ENCODE data around the gene PNRC2.
"Not testable (repeated sequence)": the region's sequence is repeated elsewhere in the genome, so short reads cannot be mapped to it uniquely, and the experiment has no call there.

Gene PNRC2

DNA sequence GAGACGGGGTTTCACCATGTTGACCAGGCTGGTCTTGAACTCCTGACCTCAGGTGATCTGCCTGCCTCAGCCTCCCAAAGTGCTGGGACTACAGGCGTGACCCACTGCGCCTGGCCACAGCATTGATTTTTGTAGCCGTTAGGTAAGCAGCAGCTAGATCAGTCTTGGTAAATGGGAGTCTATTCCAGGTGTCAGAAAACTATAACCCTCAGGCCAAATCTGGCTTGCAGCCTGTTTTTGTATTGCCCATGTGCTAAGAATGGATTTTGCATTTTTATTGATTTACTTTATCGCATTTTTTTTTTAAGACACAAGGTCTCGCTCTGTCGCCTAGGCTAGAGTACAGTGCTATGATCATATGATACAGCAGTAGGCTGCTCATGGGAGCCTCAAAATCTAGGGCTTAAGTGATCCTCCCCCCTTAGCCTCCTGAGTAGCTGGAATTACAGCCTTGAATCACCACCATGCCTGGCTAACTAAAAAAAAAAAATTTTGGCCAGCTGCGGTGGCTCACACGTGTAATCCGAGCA lies 37.1 kb downstream of the PNRC2 start:
- no peak for DNase-seq

DNA sequence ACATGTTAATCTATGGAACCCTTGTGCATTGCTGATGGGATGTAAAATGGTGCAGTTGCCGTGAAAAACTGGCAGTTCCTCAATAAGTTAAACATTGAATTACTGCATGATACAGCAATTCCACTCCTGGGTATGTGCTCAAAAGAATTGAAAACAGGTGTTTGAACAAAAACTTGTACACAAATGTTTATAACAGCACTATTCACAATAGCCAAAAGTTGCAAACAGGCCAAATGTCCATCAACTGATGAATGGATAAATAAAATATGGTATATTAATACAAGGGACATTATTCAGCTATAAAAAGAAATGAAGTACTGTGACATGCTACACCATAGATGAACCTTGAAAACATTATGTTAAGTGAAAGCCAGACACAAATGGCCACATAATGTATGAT lies 38.2 kb downstream of the PNRC2 start:
- no peak for DNase-seq

DNA sequence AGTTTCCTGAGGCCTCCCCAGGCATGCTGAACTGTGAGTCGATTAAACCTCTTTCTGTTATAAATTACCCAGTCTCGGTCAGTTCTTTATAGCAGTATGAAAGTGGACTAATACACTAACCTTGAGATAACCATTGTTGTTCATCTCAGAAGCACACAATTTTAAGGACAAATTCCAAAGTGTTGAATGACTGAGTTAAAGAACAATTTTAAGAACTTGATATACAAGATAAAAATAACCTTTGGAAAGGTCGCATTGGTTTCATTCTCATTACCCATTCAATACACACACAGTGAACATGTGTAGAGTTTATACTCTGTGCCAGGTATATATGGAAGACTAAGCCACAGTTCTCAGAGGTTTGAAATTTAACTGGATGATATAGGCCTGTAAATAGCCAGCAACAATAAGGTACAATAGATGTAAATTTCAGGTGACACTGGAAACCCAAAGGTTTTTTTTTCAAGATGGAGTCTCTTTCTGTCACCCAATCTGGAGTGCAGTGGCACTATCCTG lies 39.6 kb downstream of the PNRC2 start:
- no peak for DNase-seq

DNA sequence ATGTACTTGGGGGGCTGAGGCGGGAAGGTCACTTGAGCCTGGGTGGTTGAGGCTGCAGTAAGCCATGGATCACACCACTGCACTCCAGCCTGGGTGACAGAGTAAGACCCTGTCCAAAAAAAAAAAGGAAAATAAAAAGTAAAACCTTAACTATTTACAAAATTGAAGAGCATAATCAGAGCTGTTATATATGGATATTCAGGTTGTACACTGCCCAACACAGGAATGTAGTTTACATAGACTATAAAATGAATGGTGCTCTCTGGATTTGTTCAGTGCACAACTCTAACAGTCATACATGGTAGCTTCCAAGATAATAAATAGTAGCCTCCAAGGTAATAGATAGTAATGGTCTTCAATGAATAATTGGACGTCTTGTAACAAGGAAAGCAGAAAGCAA lies 43.1 kb downstream of the PNRC2 start:
- DNase-seq, result no peak

DNA sequence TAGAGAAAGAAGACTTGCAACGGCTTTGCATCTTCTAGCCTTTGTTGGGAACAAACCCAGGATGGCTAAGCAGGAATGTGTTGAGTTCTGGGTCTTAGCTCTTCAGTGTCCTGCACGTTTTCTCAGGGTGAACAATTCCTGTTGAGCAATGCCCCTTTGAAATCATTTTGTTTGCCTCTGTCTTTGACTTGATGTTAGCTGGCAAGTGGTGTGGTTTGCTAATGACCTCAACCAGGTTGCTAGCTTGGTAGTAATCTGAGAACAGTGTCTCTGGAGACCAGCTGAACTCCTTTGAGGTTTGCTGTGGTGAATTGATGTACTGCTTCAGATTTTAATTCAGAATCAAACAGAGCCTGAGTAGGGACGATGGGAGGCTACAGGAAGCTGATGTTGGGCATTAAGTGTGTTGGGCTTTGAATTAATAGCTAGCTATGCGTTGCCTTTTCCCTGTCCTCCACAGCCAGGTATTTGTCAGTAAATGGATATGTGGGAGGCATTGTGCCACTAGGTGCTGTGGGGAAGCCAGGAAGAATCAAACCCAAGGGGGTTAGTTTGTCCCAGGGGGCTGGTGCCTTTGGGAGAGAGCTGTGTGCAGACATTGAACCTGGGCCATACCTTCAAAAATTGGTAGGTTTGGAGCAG lies 43.8 kb downstream of the PNRC2 start:
- no peak for DNase-seq

DNA sequence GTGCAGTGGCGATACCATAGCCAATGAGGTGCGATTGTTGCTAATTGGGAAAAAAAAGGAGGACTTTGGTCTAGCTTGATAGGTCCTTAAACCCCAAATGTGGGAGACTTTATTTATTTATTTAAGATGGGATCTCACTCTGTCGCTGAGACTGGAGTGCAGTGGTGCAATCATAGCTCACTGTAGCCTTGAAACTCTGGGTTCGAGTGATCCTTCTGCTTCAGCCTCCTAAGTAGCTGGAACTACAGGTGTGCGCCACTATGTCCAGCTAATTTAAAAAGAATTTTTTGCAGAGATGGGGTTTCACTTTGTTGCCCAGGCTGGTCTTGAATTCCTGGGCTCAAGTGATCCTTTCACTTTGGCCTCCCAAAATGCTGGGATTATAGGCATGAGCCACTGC lies 44.5 kb downstream of the PNRC2 start:
- no peak for DNase-seq

DNA sequence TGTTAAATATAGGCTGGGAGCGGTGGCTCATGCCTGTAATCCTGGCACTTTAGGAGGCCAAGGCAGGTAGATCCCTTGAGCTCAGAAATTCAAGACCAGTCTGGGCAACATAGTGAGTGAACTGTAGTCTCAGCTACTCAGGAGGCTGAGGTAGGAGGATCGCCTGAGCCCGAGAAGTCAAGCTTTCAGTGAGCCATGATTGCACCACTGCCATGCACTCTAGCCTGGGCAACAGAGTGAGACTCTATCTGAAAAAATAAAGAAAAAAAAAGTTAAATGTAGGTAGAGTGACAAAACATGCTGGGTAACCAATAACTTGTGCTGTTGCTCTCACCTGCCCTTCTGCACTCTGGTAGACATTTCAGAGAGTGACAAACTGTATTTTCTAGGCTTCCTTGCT lies 45.5 kb downstream of the PNRC2 start:
- DNase-seq, result no peak

DNA sequence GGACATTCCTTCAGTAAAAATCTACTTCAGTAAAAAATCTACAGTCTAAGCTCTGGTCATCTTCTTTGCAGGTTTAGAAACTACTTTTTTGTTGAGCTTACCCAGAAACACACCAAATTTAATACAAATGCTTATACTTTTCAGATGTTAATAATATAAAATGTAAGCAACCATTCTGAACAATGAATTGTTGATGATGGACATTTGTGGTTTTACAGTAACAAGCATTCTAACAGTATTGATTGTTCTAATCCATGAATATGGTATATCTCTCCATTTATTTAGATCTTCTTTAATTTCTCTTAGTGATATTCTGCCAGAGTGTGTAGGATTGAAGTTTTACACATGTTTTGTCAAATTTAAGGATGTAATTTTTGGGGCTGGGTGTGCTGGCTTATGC lies 47.5 kb downstream of the PNRC2 start:
- DNase-seq, result no peak

DNA sequence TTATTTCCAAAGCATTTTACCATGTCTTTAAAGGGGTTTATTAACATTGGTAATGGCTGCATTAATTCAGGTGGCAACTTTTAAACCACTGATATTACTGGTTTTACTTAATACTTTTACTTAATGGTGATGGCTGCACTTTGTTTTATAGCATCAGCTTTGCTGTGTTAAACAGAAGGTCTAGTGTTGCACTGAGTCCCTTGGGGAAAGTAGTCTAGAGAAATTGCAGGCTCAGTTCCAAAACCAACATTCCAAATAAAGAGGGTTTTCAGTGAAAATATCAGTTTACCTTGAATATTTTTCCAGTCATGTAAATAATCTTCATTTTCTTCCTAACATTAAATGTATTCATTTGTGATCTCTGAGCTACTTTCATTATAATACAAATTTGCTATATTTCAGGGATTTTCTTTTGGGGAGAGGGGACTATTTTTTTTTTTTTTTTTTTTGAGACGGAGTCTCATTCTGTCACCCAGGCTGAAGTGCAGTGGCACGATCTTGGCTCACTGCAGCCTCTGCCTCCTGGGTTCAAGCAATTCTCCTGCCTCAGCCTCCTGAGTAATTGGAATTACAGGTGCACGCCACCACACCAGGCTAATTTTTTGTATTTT lies 49.1 kb downstream of the PNRC2 start:
- DNase-seq, result not testable (repeated sequence)

DNA sequence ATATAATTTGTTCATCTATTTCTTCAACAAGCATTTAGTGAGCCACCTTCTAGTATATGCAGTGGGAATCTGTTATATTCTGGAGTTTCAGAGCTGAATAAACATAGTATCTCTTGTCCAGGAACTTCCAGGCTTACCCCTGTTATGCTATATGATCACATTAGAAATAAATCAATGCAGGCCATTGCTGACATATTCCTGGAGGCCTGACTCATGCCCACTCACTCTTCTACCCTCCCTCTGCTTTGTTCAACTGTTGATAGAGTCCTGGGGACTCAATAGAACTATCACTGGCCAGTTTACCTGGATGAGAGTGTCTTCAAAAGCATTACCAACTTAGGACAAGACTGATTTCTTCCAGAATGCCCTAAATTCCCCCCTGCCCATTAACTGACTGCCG lies 49.8 kb downstream of the PNRC2 start:
- DNase-seq, result no peak

DNA sequence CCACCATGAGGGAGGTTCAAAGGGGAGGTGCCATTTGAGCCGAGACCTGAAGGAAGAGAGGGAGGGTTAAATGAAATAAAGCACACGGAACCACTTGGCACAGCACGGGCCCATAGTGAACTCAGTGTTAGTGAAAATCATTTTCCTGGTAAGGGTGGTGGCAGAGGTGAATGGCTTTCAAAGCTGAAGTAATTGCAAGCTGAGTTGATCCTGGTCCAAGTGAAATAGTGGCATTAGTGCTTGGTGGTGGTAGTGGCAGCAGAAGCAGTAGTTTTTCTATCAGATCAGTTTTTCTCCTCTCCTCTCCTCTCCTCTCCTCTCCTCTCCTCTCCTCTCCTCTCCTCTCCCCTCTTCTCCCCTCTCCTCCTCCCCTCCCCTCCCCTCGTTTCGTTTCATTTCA lies 51.0 kb downstream of the PNRC2 start:
- DNase-seq, result no peak

DNA sequence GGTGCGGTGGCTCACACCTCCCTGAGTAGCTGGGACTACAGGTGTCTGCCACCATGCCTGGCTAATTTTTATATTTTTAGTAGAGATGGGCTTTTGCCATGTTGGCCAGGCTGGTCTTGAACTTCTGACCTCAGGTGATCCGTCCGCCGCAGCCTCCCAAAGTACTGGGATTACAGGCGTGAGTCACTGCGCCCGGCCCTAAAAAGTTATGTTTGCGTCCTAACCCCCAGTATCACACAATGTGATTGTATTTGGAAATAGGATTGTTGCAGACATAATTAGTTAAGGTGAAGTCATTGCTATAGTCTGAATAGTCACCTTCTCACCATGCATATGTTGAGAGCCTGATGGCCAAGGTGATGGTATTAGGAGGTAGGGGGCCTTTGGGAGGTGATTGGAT lies 53.2 kb downstream of the PNRC2 start:
- DNase-seq, result not testable (repeated sequence)

Measured in stimulated activated CD4-positive, alpha-beta T cell treated with anti-CD3 and anti-CD28 coated beads, Interleukin-15, amount 100 ng/mL, for 24 hours (primary cell).